VCaP (cell line): Measurements from ENCODE around the gene KLHL25.

ENCODE experiments used
- H3K27ac ChIP-seq: fragments of 450-650 bp; 2 replicates; pipeline ENCODE4 v1.5.1; 2017
- TF ChIP-seq, protein P1 (sequence below): fragments of 450-650 bp; conservative IDR thresholded peaks from 2 replicates; pipeline ENCODE4 v1.5.1; 2017; ENCODE audit warnings: mild to moderate bottlenecking, moderate library complexity

Gene KLHL25

DNA sequence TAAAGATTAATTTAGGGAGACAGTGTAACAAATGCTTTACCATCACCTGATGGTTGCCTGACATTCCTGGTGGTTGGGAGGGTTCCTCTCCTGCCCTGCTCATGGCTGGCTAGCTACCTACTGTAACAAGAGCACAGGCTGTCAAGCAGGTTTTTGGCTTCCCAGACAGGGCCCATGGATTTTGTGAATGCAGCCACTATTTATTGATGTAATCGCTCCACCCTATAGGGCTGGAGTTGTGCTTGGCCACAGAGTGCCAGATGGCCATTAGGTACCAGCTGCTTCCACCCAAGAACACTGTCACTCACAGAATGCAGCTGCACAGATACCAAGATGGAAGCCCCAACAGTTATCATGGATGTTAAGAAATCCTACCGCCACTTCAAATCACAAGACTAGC lies 31.0 kb upstream of the KLHL25 start:
- no peak overlapping the region for H3K27ac ChIP-seq
- TF ChIP-seq, protein P1, sequence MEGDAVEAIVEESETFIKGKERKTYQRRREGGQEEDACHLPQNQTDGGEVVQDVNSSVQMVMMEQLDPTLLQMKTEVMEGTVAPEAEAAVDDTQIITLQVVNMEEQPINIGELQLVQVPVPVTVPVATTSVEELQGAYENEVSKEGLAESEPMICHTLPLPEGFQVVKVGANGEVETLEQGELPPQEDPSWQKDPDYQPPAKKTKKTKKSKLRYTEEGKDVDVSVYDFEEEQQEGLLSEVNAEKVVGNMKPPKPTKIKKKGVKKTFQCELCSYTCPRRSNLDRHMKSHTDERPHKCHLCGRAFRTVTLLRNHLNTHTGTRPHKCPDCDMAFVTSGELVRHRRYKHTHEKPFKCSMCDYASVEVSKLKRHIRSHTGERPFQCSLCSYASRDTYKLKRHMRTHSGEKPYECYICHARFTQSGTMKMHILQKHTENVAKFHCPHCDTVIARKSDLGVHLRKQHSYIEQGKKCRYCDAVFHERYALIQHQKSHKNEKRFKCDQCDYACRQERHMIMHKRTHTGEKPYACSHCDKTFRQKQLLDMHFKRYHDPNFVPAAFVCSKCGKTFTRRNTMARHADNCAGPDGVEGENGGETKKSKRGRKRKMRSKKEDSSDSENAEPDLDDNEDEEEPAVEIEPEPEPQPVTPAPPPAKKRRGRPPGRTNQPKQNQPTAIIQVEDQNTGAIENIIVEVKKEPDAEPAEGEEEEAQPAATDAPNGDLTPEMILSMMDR, result no peak

DNA sequence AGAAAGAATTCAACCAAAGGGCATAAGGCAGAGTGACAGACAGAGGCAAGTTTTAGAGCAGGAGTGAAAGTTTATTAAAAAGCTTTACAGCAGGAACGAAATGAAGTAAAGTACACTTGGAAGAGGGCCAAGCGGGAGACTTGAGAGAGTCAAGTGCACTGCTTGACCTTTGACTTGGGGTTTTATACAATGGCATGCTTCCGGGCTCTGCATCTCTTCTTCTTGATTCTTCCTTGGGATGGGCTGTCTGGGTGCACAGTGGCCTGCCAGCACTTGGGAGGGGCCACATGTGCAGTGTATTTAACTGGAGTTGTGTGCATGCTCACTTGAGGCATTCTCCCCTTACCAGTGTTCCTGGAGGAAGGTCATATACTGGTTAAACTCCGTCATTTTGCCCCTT lies 30.4 kb upstream of the KLHL25 start:
- no peak overlapping the region for H3K27ac ChIP-seq
- TF ChIP-seq, protein P1, result no peak

DNA sequence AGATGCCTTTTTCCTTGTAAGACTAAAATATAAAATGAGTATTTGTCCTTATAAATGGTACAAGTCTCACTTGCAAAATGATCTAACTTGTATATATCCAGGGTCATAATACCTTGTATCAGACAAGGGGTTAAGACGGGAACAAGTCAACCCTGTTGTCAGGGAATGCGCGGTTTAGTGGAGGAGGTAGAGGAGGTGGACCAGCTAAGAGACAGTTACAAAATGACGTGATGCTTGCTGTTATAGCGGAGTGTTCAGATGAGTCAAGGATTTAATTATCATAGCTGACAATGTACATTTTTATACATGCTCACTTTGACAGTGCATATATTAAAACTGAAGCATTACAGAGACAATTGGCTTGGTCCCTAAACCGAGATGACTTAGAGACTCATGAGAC lies 26.8 kb upstream of the KLHL25 start:
- H3K27ac ChIP-seq, result no peak overlapping the region
- TF ChIP-seq, protein P1, result no peak

DNA sequence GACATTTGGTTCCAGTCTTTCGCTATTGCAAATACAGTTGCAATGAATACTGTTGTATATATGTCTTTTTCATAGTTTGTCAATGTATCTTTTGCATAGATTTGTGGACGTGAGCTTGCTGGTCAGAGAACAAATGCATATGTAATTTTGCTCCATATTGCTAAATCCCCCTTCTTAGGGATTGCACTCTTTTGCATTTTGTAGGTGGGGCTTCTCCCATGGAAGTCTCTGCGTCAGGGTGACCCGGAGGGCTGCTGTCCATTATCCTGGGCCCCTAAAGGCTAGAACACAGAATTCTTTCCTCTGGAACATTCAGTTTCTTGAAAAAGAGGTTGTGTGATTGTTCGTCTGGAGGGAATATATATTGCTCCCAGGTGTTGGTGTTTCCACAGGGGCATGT lies 25.2 kb upstream of the KLHL25 start:
- TF ChIP-seq, protein P1, result no peak
- no peak overlapping the region for H3K27ac ChIP-seq

DNA sequence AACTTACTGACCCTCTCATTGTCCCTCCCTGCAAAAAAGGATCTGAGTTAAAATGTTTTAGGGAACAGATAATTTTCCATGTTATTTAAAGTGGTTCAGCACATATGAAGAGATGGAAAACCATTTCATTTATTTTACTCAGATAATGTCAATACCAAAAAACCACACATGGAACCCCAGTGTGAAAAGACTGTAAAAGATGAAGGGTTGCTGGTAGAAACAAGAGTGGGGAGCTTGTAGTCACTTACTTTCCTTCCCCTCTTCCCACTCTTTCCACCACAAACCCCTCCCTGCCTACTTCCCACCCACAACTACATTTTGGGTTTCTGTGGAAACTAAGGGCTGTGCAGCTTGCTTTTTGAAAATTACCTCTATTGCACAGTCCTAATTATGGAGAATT lies 18.5 kb upstream of the KLHL25 start:
- H3K27ac ChIP-seq, result no peak overlapping the region
- TF ChIP-seq, protein P1, result no peak

DNA sequence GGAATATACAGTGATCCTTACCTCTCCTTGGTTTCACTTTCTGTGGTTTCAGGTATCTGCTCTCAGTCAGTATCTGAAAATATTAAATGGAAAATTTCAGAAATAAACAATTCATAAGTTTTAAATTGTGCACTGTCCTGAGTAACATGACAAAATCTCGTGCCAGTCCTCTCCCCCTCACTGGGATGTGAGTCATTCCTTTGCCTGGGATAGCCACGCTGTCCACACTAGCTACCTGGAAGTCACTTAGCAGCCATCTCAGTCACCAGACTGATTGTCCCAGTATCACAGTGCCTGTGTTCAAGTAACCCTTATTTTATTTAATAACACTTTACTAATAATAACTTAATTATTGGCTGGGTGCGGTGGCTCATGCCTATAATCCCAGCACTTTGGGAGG lies 15.3 kb upstream of the KLHL25 start:
- TF ChIP-seq, protein P1, result no peak
- H3K27ac ChIP-seq, result no peak overlapping the region

DNA sequence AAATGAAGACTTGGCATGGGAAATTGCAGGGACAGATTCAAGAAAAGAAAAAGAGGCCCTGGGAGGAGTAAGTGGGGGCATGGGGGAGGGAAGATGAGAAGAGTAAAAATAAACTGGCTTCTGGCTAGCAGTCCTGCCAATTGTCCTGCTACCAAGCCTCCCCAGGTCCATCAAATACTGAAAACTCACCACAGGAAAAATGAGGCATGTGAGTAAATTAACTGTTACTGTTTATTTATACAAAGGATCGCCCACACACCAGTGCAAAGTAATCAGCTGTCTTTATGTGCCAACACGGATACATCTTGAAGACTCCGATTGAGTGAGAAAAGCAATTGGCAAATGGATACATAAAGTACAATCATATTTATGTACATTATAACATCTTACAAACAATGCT lies 10.7 kb upstream of the KLHL25 start:
- H3K27ac ChIP-seq, result no peak overlapping the region
- TF ChIP-seq, protein P1, result no peak
